K562 (cell line): Measurements from ENCODE around the gene HFE. TPM values are rescaled to one million over a fixed set of nuclear protein-coding genes. Genes with fewer than 3 reads are reported as not detected.

Experiments used
- CBX1 ChIP-seq: sonication (generic); IDR thresholded peaks from 2 replicates; pipeline ENCODE4 v1.6.1; 2016; ENCODE audit warnings: antibody characterized with exemption, low read depth, mild to moderate bottlenecking
- CHCHD3 ChIP-seq: fragments of 250-450 bp; sonication (Bioruptor Pico); IDR thresholded peaks from 2 replicates; pipeline ENCODE4 v2.1.2; 2022; ENCODE audit warnings: mild to moderate bottlenecking
- HOXB6 ChIP-seq: fragments of 250-450 bp; sonication (Bioruptor Pico); IDR thresholded peaks from 2 replicates; pipeline ENCODE4 v1.5.1; 2022; ENCODE audit warnings: mild to moderate bottlenecking, borderline replicate concordance
- KDM1A ChIP-seq, 2 experiments: fragments of 450-650 bp; IDR thresholded peaks; 2 replicates each; pipeline ENCODE4 v1.6.1; 2016; ENCODE audit warnings: mild to moderate bottlenecking in 2 of 2
- MED1 ChIP-seq: sonication (generic); formaldehyde crosslinking; IDR thresholded peaks from 2 replicates; pipeline ENCODE4 v1.8.1; 2023; ENCODE audit warnings: missing genetic modification reagents, borderline replicate concordance
- NFRKB ChIP-seq: fragments of 450-650 bp; IDR thresholded peaks from 2 replicates; pipeline ENCODE4 v1.6.1; 2016; ENCODE audit warnings: low read depth
- NRF1 ChIP-seq, 2 experiments: fragments of 450-650 bp; IDR thresholded peaks in 1 of 2; conservative IDR thresholded peaks in 1 of 2; 2 replicates each; pipeline ENCODE4 v1.6.1; 2014; ENCODE audit warnings: mild to moderate bottlenecking in 2 of 2
- POLR2A ChIP-seq: fragments of 450-650 bp; conservative IDR thresholded peaks from 2 replicates; pipeline ENCODE4 v1.6.1; 2016
- RBM25 ChIP-seq: fragments of 200-400 bp; formaldehyde crosslinking; IDR thresholded peaks from 2 replicates; pipeline ENCODE4 v1.6.1; 2018; ENCODE audit warnings: low read length, low read depth, moderate library complexity; ENCODE audit not compliant: severe bottlenecking
- RBM34 ChIP-seq: fragments of 200-400 bp; formaldehyde crosslinking; IDR thresholded peaks from 2 replicates; pipeline ENCODE4 v1.6.1; 2018; ENCODE audit warnings: low read length, borderline replicate concordance; ENCODE audit not compliant: insufficient read depth
- RFX1 ChIP-seq: fragments of 450-650 bp; IDR thresholded peaks from 2 replicates; pipeline ENCODE4 v1.6.1; 2016; ENCODE audit warnings: mild to moderate bottlenecking, moderate library complexity
- TBP ChIP-seq: optimal IDR thresholded peaks from 2 replicates; pipeline ENCODE3; 2011; ENCODE audit warnings: low read depth, low read length, improper control_type of control experiment
- YY1 ChIP-seq, 3 experiments: IDR thresholded peaks; 2 replicates each; pipeline ENCODE4 v1.6.1; 2011; ENCODE audit warnings: low read length in 2 of 3, mild to moderate bottlenecking in 2 of 3, moderate library complexity in 2 of 3, borderline replicate concordance in 1 of 3, control low read depth in 1 of 3, low read depth in 1 of 3; ENCODE audit not compliant: insufficient read depth in 3 of 3, insufficient replicate concordance in 2 of 3, control insufficient read depth in 1 of 3, insufficient read length in 1 of 3; ENCODE audit errors: extremely low read depth in 1 of 3
- ZNF324 ChIP-seq: fragments of 250-450 bp; sonication (Bioruptor Pico); IDR thresholded peaks from 2 replicates; pipeline ENCODE4 v1.4.0; 2020; ENCODE audit warnings: mild to moderate bottlenecking
- polyA plus RNA-seq, 8 experiments: library from polyadenylated mRNA; depleted of rRNA in 4 of 8; stranded (reverse) in 5 of 8; unstranded in 3 of 8; fragments of >200 nt; fragmentation: Nextera tagmentation in 2 of 8; fragmentation: Illumina TruSeq in 1 of 8; extraction: Ambion mirVana in 2 of 8; extraction: Trizol in 1 of 8; gene quantifications; 2 replicates each; pipeline versions ENCODE4 v1.2.1 to v1.2.3, GENCODE V29; 2011 to 2014; ENCODE audit warnings: inconsistent platforms in 1 of 8, missing spikeins in 1 of 8
- total RNA-seq, 7 experiments: library from RNA; depleted of rRNA in 6 of 7; stranded (reverse); fragments of >200 nt in 6 of 7; fragmentation: Illumina TruSeq in 2 of 7; extraction: Trizol in 2 of 7; gene quantifications; 2 replicates each; pipeline versions ENCODE4 v1.2.1 to v1.2.3, GENCODE V29; 2011 to 2021; ENCODE audit warnings: low replicate concordance in 1 of 7
- TF ChIP-seq, protein P1 (sequence below): fragments of 200-800 bp; sonication (Bioruptor generic); IDR thresholded peaks from 2 replicates; pipeline ENCODE4 v1.6.1; 2017; ENCODE audit warnings: missing genetic modification characterization, missing compliant biosample characterization
- TF ChIP-seq, protein P2 (sequence below): fragments of 250-450 bp; sonication (Bioruptor Pico); IDR thresholded peaks from 2 replicates; pipeline ENCODE4 v1.5.1; 2021; ENCODE audit warnings: mild to moderate bottlenecking
- TF ChIP-seq, protein P3 (sequence below): sonication (generic); formaldehyde crosslinking; IDR thresholded peaks from 2 replicates; pipeline ENCODE4 v1.8.0; 2022; ENCODE audit warnings: mild to moderate bottlenecking, missing genetic modification reagents
- TF ChIP-seq, protein P4 (sequence below), 2 experiments: fragments of 450-650 bp in 1 of 2; sonication (generic) in 1 of 2; formaldehyde crosslinking in 1 of 2; IDR thresholded peaks in 1 of 2; conservative IDR thresholded peaks in 1 of 2; 2 replicates each; pipeline versions ENCODE4 v1.6.1 to v1.8.1; 2016 to 2023; ENCODE audit warnings: mild to moderate bottlenecking in 2 of 2, moderate library complexity in 2 of 2, inconsistent platforms in 1 of 2, missing genetic modification reagents in 1 of 2
- TF ChIP-seq, protein P5 (sequence below): sonication (generic); formaldehyde crosslinking; IDR thresholded peaks from 2 replicates; pipeline ENCODE4 v1.8.0; 2022; ENCODE audit warnings: mild to moderate bottlenecking, missing genetic modification reagents

HFE gene
- total and polyA plus RNA-seq, 9 of the 15 experiments (the other 6 are each of a cell fraction or from before 2014, with no cell fraction given), result 0.14 to 1.2 (median 0.76) TPM

DNA sequence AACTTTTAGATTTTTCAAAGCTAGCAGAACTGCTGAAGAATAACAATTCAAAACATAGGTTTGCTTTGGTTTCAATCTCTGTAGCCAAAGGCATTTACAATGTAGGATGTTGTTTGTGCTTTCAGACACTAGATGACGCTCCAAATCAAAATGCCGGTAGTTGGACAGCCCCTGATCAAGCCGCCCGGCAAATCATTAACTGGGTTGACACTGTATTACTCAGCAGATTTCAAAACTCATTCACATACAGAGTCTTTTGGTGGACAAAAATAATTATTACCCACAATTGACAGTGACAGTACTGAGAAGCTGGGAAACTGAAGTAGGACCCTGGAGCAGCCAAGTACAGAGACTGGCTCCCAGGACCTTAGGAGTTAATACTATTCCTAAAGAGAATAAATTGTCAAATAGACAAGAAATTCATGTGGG lies 21.3 kb upstream of the HFE start (continued):
- TF ChIP-seq MED1 (CRISPR knock-in tag) (no peak), KDM1A (IDR thresholded peaks at IDR 0.05) (peak; percentile 42 to 61; a peak in 3 of 4 replicates), YY1 (IDR thresholded peaks at IDR 0.05; ENCODE audit: borderline replicate concordance in 1 of 3, control insufficient read depth in 1 of 3, extremely low read depth in 1 of 3, insufficient read depth in 3 of 3, insufficient read length in 1 of 3, insufficient replicate concordance in 2 of 3, low read depth in 1 of 3, low read length in 2 of 3) (peak in 1 of 3 experiments; percentile 54), HOXB6 (CRISPR knock-in tag) (no peak), NFRKB (no peak), RFX1 (peak; percentile 6; the same call in 1 of the 2 replicates), ZNF324 (CRISPR knock-in tag) (no peak), CHCHD3 (CRISPR knock-in tag) (no peak), TBP (no peak), POLR2A (no peak), CBX1 (no peak), RBM25 (no peak), NRF1 (conservative IDR thresholded peaks at IDR 0.05 in 1 of 2, IDR thresholded peaks at IDR 0.05 in 1 of 2) (no peak), RBM34 (no peak)
- TF ChIP-seq, protein P1, sequence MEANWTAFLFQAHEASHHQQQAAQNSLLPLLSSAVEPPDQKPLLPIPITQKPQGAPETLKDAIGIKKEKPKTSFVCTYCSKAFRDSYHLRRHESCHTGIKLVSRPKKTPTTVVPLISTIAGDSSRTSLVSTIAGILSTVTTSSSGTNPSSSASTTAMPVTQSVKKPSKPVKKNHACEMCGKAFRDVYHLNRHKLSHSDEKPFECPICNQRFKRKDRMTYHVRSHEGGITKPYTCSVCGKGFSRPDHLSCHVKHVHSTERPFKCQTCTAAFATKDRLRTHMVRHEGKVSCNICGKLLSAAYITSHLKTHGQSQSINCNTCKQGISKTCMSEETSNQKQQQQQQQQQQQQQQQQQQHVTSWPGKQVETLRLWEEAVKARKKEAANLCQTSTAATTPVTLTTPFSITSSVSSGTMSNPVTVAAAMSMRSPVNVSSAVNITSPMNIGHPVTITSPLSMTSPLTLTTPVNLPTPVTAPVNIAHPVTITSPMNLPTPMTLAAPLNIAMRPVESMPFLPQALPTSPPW, result no peak; the same call in 1 of the 2 replicates
- TF ChIP-seq, protein P2, sequence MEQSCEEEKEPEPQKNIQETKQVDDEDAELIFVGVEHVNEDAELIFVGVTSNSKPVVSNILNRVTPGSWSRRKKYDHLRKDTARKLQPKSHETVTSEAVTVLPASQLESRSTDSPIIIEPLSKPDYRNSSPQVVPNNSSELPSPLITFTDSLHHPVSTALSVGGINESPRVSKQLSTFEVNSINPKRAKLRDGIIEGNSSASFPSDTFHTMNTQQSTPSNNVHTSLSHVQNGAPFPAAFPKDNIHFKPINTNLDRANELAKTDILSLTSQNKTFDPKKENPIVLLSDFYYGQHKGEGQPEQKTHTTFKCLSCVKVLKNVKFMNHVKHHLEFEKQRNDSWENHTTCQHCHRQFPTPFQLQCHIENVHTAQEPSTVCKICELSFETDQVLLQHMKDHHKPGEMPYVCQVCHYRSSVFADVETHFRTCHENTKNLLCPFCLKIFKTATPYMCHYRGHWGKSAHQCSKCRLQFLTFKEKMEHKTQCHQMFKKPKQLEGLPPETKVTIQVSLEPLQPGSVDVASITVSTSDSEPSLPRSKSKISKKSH (CRISPR knock-in tag), result no peak
- TF ChIP-seq, protein P3, sequence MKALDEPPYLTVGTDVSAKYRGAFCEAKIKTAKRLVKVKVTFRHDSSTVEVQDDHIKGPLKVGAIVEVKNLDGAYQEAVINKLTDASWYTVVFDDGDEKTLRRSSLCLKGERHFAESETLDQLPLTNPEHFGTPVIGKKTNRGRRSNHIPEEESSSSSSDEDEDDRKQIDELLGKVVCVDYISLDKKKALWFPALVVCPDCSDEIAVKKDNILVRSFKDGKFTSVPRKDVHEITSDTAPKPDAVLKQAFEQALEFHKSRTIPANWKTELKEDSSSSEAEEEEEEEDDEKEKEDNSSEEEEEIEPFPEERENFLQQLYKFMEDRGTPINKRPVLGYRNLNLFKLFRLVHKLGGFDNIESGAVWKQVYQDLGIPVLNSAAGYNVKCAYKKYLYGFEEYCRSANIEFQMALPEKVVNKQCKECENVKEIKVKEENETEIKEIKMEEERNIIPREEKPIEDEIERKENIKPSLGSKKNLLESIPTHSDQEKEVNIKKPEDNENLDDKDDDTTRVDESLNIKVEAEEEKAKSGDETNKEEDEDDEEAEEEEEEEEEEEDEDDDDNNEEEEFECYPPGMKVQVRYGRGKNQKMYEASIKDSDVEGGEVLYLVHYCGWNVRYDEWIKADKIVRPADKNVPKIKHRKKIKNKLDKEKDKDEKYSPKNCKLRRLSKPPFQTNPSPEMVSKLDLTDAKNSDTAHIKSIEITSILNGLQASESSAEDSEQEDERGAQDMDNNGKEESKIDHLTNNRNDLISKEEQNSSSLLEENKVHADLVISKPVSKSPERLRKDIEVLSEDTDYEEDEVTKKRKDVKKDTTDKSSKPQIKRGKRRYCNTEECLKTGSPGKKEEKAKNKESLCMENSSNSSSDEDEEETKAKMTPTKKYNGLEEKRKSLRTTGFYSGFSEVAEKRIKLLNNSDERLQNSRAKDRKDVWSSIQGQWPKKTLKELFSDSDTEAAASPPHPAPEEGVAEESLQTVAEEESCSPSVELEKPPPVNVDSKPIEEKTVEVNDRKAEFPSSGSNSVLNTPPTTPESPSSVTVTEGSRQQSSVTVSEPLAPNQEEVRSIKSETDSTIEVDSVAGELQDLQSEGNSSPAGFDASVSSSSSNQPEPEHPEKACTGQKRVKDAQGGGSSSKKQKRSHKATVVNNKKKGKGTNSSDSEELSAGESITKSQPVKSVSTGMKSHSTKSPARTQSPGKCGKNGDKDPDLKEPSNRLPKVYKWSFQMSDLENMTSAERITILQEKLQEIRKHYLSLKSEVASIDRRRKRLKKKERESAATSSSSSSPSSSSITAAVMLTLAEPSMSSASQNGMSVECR (CRISPR knock-in tag), result no peak
- TF ChIP-seq, protein P4, sequence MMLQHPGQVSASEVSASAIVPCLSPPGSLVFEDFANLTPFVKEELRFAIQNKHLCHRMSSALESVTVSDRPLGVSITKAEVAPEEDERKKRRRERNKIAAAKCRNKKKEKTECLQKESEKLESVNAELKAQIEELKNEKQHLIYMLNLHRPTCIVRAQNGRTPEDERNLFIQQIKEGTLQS (IDR thresholded peaks at IDR 0.05), result no peak
- TF ChIP-seq, protein P4 (CRISPR knock-in tag; conservative IDR thresholded peaks at IDR 0.05), result no peak
- TF ChIP-seq, protein P5, sequence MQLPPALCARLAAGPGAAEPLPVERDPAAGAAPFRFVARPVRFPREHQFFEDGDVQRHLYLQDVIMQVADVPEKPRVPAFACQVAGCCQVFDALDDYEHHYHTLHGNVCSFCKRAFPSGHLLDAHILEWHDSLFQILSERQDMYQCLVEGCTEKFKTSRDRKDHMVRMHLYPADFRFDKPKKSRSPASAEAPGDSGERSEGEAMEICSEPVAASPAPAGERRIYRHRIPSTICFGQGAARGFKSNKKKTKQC, result no peak
